Osteocyte (in vitro differentiated cells): ENCODE data around the gene KDM3B. TPM values are rescaled to one million over a fixed set of nuclear protein-coding genes. Genes with fewer than 3 reads are reported as not detected.

ENCODE experiments used
- DNase-seq: peaks from one replicate; pipeline ENCODE4 v3.0.0; 2021; ENCODE audit warnings: mixed read lengths; ENCODE audit not compliant: unreplicated experiment; ENCODE audit errors: extremely low spot score
- H3K27ac Mint-ChIP-seq: one replicate; pipeline ENCODE4 v1.8.0; 2021; ENCODE audit warnings: mild to moderate bottlenecking, mixed read lengths; ENCODE audit not compliant: unreplicated experiment
- H3K27me3 Mint-ChIP-seq: one replicate; pipeline ENCODE4 v1.8.0; 2021; ENCODE audit warnings: mixed read lengths; ENCODE audit not compliant: unreplicated experiment
- H3K36me3 Mint-ChIP-seq: one replicate; pipeline ENCODE4 v1.8.0; 2021; ENCODE audit warnings: mixed read lengths; ENCODE audit not compliant: unreplicated experiment
- H3K4me1 Mint-ChIP-seq: one replicate; pipeline ENCODE4 v1.8.0; 2021; ENCODE audit warnings: mixed read lengths; ENCODE audit not compliant: unreplicated experiment
- H3K4me3 Mint-ChIP-seq: one replicate; pipeline ENCODE4 v1.8.0; 2021; ENCODE audit warnings: mild to moderate bottlenecking, moderate library complexity, mixed read lengths; ENCODE audit not compliant: unreplicated experiment
- H3K9me3 Mint-ChIP-seq: one replicate; pipeline ENCODE4 v1.8.0; 2021; ENCODE audit warnings: mixed read lengths; ENCODE audit not compliant: unreplicated experiment
- CTCF ChIP-seq: fragments of 200-600 bp; sonication (generic); IDR thresholded peaks from 2 replicates; pipeline ENCODE4 v1.5.0; 2021; ENCODE audit warnings: antibody characterized with exemption, mild to moderate bottlenecking, moderate library complexity
- total RNA-seq: library from RNA; stranded (reverse); gene quantifications from 2 replicates; pipeline ENCODE4 v1.2.1, GENCODE V29; 2021

Gene KDM3B
- total RNA-seq, 1 donor from 2014 or later = 65.2 TPM

GRCh38 chr5:138476918-138477317, 124.4 kb downstream of the KDM3B start:
- TF ChIP-seq CTCF = no peak
- no peaks in the 10 kb centered on the region for H3K4me1 Mint-ChIP-seq
- H3K27me3 Mint-ChIP-seq = peaks cover 16% of the 10 kb centered on the region
- H3K27ac Mint-ChIP-seq = no peak overlapping the region
- DNase-seq = no peak
- no peaks in the 10 kb centered on the region for H3K9me3 Mint-ChIP-seq
- no peak overlapping the region for H3K4me3 Mint-ChIP-seq
- no peaks in the 10 kb centered on the region for H3K36me3 Mint-ChIP-seq

- H3K4me3 Mint-ChIP-seq = no peak overlapping the region
- H3K27ac Mint-ChIP-seq = no peak overlapping the region
- no peak for DNase-seq
Observed at GRCh38 chr5:138482638-138483037, 130.2 kb downstream of the KDM3B start.

More at GRCh38 chr5:138482638-138483037, 130.2 kb downstream of the KDM3B start:
- H3K27me3 Mint-ChIP-seq = peaks cover 7% of the 10 kb centered on the region
- no peak for TF ChIP-seq CTCF
- no peaks in the 10 kb centered on the region for H3K36me3 Mint-ChIP-seq
- H3K4me1 Mint-ChIP-seq = no peaks in the 10 kb centered on the region
- H3K9me3 Mint-ChIP-seq = no peaks in the 10 kb centered on the region

Other genes with a start within 250 kb of the KDM3B start
- 1.7 and 2.4 TPM in 2 replicates for gene NME5, start 213.3 kb upstream of the KDM3B start, total RNA-seq
- gene BRD8, start 174.1 kb upstream of the KDM3B start, total RNA-seq = 68.3 and 71.6 TPM in 2 replicates
- gene KIF20A, start 173.6 kb upstream of the KDM3B start, total RNA-seq = 14.7 and 16.4 TPM in 2 replicates
- gene CDC23, start 139.4 kb upstream of the KDM3B start, total RNA-seq = 36.7 and 37.6 TPM in 2 replicates
- 0.18 TPM in 1 of 2 replicates, not detected in the other for gene GFRA3, start 78.1 kb upstream of the KDM3B start, total RNA-seq
- gene CDC25C, start 20.9 kb upstream of the KDM3B start, total RNA-seq = 1.9 and 2.2 TPM in 2 replicates
- 45.6 and 45.7 TPM in 2 replicates for gene FAM53C, start 14.4 kb upstream of the KDM3B start, total RNA-seq
- gene REEP2, start 86.4 kb downstream of the KDM3B start, total RNA-seq = 15.4 and 18.3 TPM in 2 replicates
- gene EGR1, start 112.8 kb downstream of the KDM3B start, total RNA-seq = 219 and 415 TPM in 2 replicates
- gene ETF1, start 190.6 kb downstream of the KDM3B start, total RNA-seq = 84.2 and 88.3 TPM in 2 replicates
- 197 and 211 TPM in 2 replicates for gene HSPA9, start 222.7 kb downstream of the KDM3B start, total RNA-seq